ENCODE measurements around the gene UMPS.

UMPS gene

GRCh38 chr3:124776856-124777255, 46.6 kb downstream of the UMPS start:
- TF ChIP-seq, protein P1, sequence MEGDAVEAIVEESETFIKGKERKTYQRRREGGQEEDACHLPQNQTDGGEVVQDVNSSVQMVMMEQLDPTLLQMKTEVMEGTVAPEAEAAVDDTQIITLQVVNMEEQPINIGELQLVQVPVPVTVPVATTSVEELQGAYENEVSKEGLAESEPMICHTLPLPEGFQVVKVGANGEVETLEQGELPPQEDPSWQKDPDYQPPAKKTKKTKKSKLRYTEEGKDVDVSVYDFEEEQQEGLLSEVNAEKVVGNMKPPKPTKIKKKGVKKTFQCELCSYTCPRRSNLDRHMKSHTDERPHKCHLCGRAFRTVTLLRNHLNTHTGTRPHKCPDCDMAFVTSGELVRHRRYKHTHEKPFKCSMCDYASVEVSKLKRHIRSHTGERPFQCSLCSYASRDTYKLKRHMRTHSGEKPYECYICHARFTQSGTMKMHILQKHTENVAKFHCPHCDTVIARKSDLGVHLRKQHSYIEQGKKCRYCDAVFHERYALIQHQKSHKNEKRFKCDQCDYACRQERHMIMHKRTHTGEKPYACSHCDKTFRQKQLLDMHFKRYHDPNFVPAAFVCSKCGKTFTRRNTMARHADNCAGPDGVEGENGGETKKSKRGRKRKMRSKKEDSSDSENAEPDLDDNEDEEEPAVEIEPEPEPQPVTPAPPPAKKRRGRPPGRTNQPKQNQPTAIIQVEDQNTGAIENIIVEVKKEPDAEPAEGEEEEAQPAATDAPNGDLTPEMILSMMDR (IDR thresholded peaks at IDR 0.05; ENCODE audit: low read depth, low read length, missing control alignments): no peak
- no peak overlapping the region for H3K4me3 ChIP-seq (replicated peaks; ENCODE audit: low read depth, low read length)
- DNase-seq (ENCODE audit: extremely low read depth, low read depth): no peak

DNA sequence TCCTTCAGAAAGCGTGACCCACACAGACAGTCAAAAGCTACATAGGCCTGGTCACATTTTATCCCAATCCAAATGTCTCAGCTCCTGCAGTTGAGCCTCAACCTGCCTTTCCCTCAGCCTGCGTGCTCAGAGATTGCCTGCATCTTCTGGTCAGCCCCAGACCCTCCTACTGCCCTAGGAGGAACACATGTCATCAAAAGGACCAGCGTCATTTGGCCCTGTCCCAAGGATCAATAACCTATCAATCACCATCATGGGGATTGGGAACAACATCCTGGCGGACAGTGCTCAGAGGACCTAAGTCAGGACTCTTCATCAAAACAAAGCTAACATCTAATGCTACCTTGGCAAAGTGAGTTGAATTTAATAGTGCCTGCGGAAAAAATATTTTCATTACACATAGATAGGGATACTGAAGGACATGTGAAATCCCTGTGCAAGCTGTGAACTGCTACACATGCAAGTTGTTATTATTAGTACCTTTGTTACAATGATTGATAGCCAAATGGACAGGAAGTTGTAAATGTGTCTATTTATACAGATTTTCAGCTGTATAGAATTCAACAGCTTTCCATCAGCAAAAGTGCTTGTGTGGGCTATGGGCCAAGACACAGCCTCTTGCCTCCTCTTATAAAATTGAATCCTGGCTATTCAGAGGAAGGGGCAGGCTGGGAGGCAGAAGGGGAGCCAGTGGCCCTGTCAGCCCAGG, 47.7 kb downstream of the UMPS start:
- TF ChIP-seq, protein P1 (IDR thresholded peaks at IDR 0.05; ENCODE audit: low read depth, low read length, missing control alignments): no peak
- DNase-seq (ENCODE audit: extremely low read depth, low read depth): no peak
- no peak overlapping the region for H3K4me3 ChIP-seq (replicated peaks; ENCODE audit: low read depth, low read length)

DNA sequence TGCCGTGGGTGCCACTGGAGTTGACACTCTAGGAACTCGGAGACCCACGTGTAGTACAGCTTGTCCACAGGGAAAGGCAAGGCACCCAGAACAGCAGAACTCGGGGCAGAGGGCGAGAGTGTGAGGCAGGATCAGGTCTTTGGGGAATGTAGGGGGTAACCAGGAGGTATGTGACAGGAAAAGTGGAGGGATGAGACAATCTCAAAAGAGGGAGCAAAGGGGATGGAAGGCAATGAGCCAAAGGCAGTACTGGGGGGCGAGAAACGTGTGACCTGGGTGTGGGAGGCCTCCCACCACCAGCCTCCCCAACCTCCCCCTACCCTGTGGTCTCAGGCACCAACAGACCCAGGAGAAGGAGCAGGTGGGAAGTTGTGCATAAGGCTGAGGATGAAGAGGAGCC, 48.9 kb downstream of the UMPS start:
- no peak overlapping the region for H3K4me3 ChIP-seq (replicated peaks; ENCODE audit: low read depth, low read length)
- TF ChIP-seq, protein P1 (IDR thresholded peaks at IDR 0.05; ENCODE audit: low read depth, low read length, missing control alignments): no peak
- DNase-seq (ENCODE audit: extremely low read depth, low read depth): no peak

DNA sequence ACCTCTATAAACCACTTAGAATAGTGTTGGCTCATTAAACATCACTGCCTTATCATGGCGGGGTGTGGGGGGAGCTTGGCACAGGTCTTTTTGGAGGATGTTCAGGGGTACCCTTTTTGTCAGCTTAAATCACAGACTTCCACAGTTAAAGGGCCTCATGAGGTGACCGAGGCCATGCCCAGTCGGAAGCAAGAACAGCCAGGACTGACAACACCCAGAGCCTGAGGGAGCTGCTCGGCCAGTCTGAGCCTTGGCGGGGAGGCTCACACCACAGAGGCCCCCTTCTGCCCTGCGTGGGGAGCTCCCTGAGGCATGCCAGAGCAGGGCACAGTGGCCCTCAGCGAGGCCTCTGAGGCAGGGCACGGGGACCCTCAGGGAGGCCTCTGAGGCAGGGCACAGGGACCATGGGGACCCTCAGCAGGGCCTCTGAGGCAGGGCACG, 49.5 kb downstream of the UMPS start:
- TF ChIP-seq, protein P1 (IDR thresholded peaks at IDR 0.05; ENCODE audit: low read depth, low read length, missing control alignments): no peak
- no peak overlapping the region for H3K4me3 ChIP-seq (replicated peaks; ENCODE audit: low read depth, low read length)
- no peak for DNase-seq (ENCODE audit: extremely low read depth, low read depth)

GRCh38 chr3:124780356-124780755, 50.1 kb downstream of the UMPS start:
- TF ChIP-seq, protein P1 (IDR thresholded peaks at IDR 0.05; ENCODE audit: low read depth, low read length, missing control alignments): no peak
- no peak for DNase-seq (ENCODE audit: extremely low read depth, low read depth)
- H3K4me3 ChIP-seq (replicated peaks; ENCODE audit: low read depth, low read length): no peak overlapping the region

- DNase-seq (ENCODE audit: extremely low read depth, low read depth): no peak
- no peak overlapping the region for H3K4me3 ChIP-seq (replicated peaks; ENCODE audit: low read depth, low read length)
- TF ChIP-seq, protein P1 (IDR thresholded peaks at IDR 0.05; ENCODE audit: low read depth, low read length, missing control alignments): no peak
These were observed 50.7 kb downstream of the UMPS start for GRCh38 chr3:124780761-124781475.
